ENCODE results near the gene CNTNAP2. TPM values are rescaled to one million over a fixed set of nuclear protein-coding genes. Genes with fewer than 3 reads are reported as not detected.

CNTNAP2 gene
- polyA plus RNA-seq, 3 donors from 2014 or later: 0.94 to 1.1 TPM; not detected in 1

GRCh38 chr7:146423446-146423845 is 306.8 kb downstream of the CNTNAP2 start:
- H3K27ac Mint-ChIP-seq: no peak overlapping the region
- peaks cover 0 to 1% (median 0%) of the 10 kb centered on the region in 3 donors for H3K27me3 Mint-ChIP-seq (ENCODE audit: low read depth in 3 of 3)
- no peaks in the 10 kb centered on the region for H3K36me3 Mint-ChIP-seq
- no peak for DNase-seq
- no peaks in the 10 kb centered on the region for H3K4me1 Mint-ChIP-seq
- H3K9me3 Mint-ChIP-seq: peaks cover under 1 to 27% (median 14%) of the 10 kb centered on the region in 6 donors
- H3K4me3 Mint-ChIP-seq: no peak overlapping the region

- Mint-ChIP-seq H3K9me3 (peaks cover 5 to 28% (median 18%) of the 10 kb centered on the region in 6 donors), H3K27me3 (ENCODE audit: low read depth in 3 of 3) (peaks cover 0 to 1% (median 0%) of the 10 kb centered on the region in 3 donors), H3K4me3 (no peak overlapping the region), H3K36me3 (no peaks in the 10 kb centered on the region), H3K4me1 (no peaks in the 10 kb centered on the region), H3K27ac (no peak overlapping the region)
- no peak for DNase-seq
Observed at GRCh38 chr7:146424084-146424483, 307.5 kb downstream of the CNTNAP2 start.

- DNase-seq: no peak
- Mint-ChIP-seq H3K36me3 (no peaks in the 10 kb centered on the region), H3K27ac (no peak overlapping the region), H3K9me3 (peaks cover 12 to 51% (median 22%) of the 10 kb centered on the region in 6 donors), H3K27me3 (ENCODE audit: low read depth in 3 of 3) (peaks cover 0 to 1% (median 0%) of the 10 kb centered on the region in 3 donors), H3K4me3 (no peak overlapping the region), H3K4me1 (no peaks in the 10 kb centered on the region)
Observed at GRCh38 chr7:146433501-146433900, 316.9 kb downstream of the CNTNAP2 start.

- Mint-ChIP-seq H3K4me1 (no peaks in the 10 kb centered on the region), H3K9me3 (peaks cover 2 to 40% (median 23%) of the 10 kb centered on the region in 6 donors), H3K27ac (no peak overlapping the region), H3K4me3 (no peak overlapping the region), H3K27me3 (ENCODE audit: low read depth in 3 of 3) (peaks cover 0 to 1% (median 0%) of the 10 kb centered on the region in 3 donors), H3K36me3 (peaks cover 0 to 3% (median 0%) of the 10 kb centered on the region in 3 donors)
- DNase-seq: no peak
Observed at GRCh38 chr7:146443102-146443501, 326.5 kb downstream of the CNTNAP2 start.

GRCh38 chr7:146449625-146450024 is 333.0 kb downstream of the CNTNAP2 start:
- no peaks in the 10 kb centered on the region for H3K4me1 Mint-ChIP-seq
- H3K36me3 Mint-ChIP-seq: peaks cover 0 to 5% (median 0%) of the 10 kb centered on the region in 3 donors
- H3K27me3 Mint-ChIP-seq (ENCODE audit: low read depth in 3 of 3): peaks cover 0 to 2% (median 0%) of the 10 kb centered on the region in 3 donors
- H3K27ac Mint-ChIP-seq: no peak overlapping the region
- DNase-seq: no peak
- no peak overlapping the region for H3K4me3 Mint-ChIP-seq
- H3K9me3 Mint-ChIP-seq: peaks cover 10 to 38% (median 28%) of the 10 kb centered on the region in 6 donors

- Mint-ChIP-seq H3K4me1 (no peaks in the 10 kb centered on the region), H3K27ac (no peak overlapping the region), H3K36me3 (peaks cover 0 to 5% (median 0%) of the 10 kb centered on the region in 3 donors), H3K27me3 (ENCODE audit: low read depth in 3 of 3) (peaks cover 0 to 2% (median 0%) of the 10 kb centered on the region in 3 donors), H3K9me3 (peaks cover 6 to 42% (median 22%) of the 10 kb centered on the region in 6 donors), H3K4me3 (no peak overlapping the region)
- DNase-seq: no peak
Observed at GRCh38 chr7:146455091-146455655, 338.6 kb downstream of the CNTNAP2 start.

- no peak for DNase-seq
- H3K4me1 Mint-ChIP-seq: no peaks in the 10 kb centered on the region
- no peak overlapping the region for H3K4me3 Mint-ChIP-seq
- H3K27ac Mint-ChIP-seq: no peak overlapping the region
- H3K27me3 Mint-ChIP-seq (ENCODE audit: low read depth in 3 of 3): peaks cover 0 to 4% (median 0%) of the 10 kb centered on the region in 3 donors
- peaks cover 0 to 30% (median 19%) of the 10 kb centered on the region in 6 donors for H3K9me3 Mint-ChIP-seq
- no peaks in the 10 kb centered on the region for H3K36me3 Mint-ChIP-seq
Observed at GRCh38 chr7:146479040-146479439, 362.4 kb downstream of the CNTNAP2 start.

GRCh38 chr7:146486519-146486918 is 369.9 kb downstream of the CNTNAP2 start:
- Mint-ChIP-seq H3K36me3 (no peaks in the 10 kb centered on the region), H3K27me3 (ENCODE audit: low read depth in 3 of 3) (peaks cover 0 to 1% (median 0%) of the 10 kb centered on the region in 3 donors), H3K27ac (no peak overlapping the region), H3K4me3 (no peak overlapping the region), H3K9me3 (peaks cover 5 to 34% (median 16%) of the 10 kb centered on the region in 6 donors), H3K4me1 (no peaks in the 10 kb centered on the region)
- DNase-seq: no peak

GRCh38 chr7:146492017-146492416 is 375.4 kb downstream of the CNTNAP2 start:
- H3K27ac Mint-ChIP-seq: no peak overlapping the region
- DNase-seq: no peak
- peaks cover 0 to 4% (median 3%) of the 10 kb centered on the region in 3 donors for H3K36me3 Mint-ChIP-seq
- no peaks in the 10 kb centered on the region for H3K4me1 Mint-ChIP-seq
- H3K27me3 Mint-ChIP-seq (ENCODE audit: low read depth in 3 of 3): peaks cover 0 to 1% (median 0%) of the 10 kb centered on the region in 3 donors
- no peak overlapping the region for H3K4me3 Mint-ChIP-seq
- H3K9me3 Mint-ChIP-seq: peaks cover 20 to 60% (median 34%) of the 10 kb centered on the region in 6 donors

- Mint-ChIP-seq H3K27ac (no peak overlapping the region), H3K4me3 (no peak overlapping the region), H3K9me3 (peaks cover 10 to 63% (median 34%) of the 10 kb centered on the region in 6 donors), H3K36me3 (peaks cover 0 to 4% (median 3%) of the 10 kb centered on the region in 3 donors), H3K27me3 (ENCODE audit: low read depth in 3 of 3) (no peaks in the 10 kb centered on the region), H3K4me1 (no peaks in the 10 kb centered on the region)
- DNase-seq: no peak
Observed at GRCh38 chr7:146494952-146495596, 378.5 kb downstream of the CNTNAP2 start.

- Mint-ChIP-seq H3K4me1 (no peaks in the 10 kb centered on the region), H3K36me3 (peaks cover 0 to 4% (median 3%) of the 10 kb centered on the region in 3 donors), H3K9me3 (peaks cover 10 to 69% (median 35%) of the 10 kb centered on the region in 6 donors), H3K27ac (no peak overlapping the region), H3K27me3 (ENCODE audit: low read depth in 3 of 3) (no peaks in the 10 kb centered on the region), H3K4me3 (no peak overlapping the region)
- DNase-seq: no peak
Observed at GRCh38 chr7:146496657-146497056, 380.1 kb downstream of the CNTNAP2 start.

GRCh38 chr7:146499970-146500369 is 383.4 kb downstream of the CNTNAP2 start:
- Mint-ChIP-seq H3K9me3 (peaks cover 14 to 67% (median 34%) of the 10 kb centered on the region in 6 donors), H3K4me3 (no peak overlapping the region), H3K27me3 (ENCODE audit: low read depth in 3 of 3) (no peaks in the 10 kb centered on the region), H3K4me1 (no peaks in the 10 kb centered on the region), H3K36me3 (peaks cover 3 to 4% (median 3%) of the 10 kb centered on the region in 3 donors), H3K27ac (no peak overlapping the region)
- DNase-seq: no peak

GRCh38 chr7:146503844-146504243 is 387.2 kb downstream of the CNTNAP2 start:
- Mint-ChIP-seq H3K4me1 (no peaks in the 10 kb centered on the region), H3K27me3 (ENCODE audit: low read depth in 3 of 3) (no peaks in the 10 kb centered on the region), H3K27ac (no peak overlapping the region), H3K9me3 (peaks cover 15 to 55% (median 31%) of the 10 kb centered on the region in 6 donors), H3K4me3 (no peak overlapping the region), H3K36me3 (peaks cover 0 to 3% (median 0%) of the 10 kb centered on the region in 3 donors)
- DNase-seq: no peak

- Mint-ChIP-seq H3K9me3 (peaks cover 22 to 74% (median 38%) of the 10 kb centered on the region in 6 donors), H3K27me3 (ENCODE audit: low read depth in 3 of 3) (peaks cover 0 to 3% (median 2%) of the 10 kb centered on the region in 3 donors), H3K36me3 (no peaks in the 10 kb centered on the region), H3K27ac (no peak overlapping the region), H3K4me1 (no peaks in the 10 kb centered on the region), H3K4me3 (no peak overlapping the region)
- no peak for DNase-seq
Observed at GRCh38 chr7:146510088-146510680, 393.6 kb downstream of the CNTNAP2 start.

Data from immature natural killer cell (primary cell).